Esophagus muscularis mucosa (tissue), 4 donors: Measurements from ENCODE around the gene PAAF1. TPM values are rescaled to one million over a fixed set of nuclear protein-coding genes. Genes with fewer than 3 reads are reported as not detected.

Source experiments
- DNase-seq: peaks from one replicate; pipeline ENCODE4 v3.0.0-alpha.2; 2017; ENCODE audit errors: extremely low spot score
- H3K27ac ChIP-seq, 4 donors: fragments of 200-600 bp; sonication (generic); replicated peaks in 1 of 4; 1 replicate in 3 of 4; 2 replicates in 1 of 4; pipeline ENCODE4 v1.5.1; 2016 to 2019; ENCODE audit warnings: mild to moderate bottlenecking in 1 of 4
- H3K27me3 ChIP-seq, 4 donors: fragments of 200-600 bp; sonication (generic); one replicate each; pipeline versions ENCODE4 v1.5.1 to v1.6.0; 2016 to 2019
- H3K36me3 ChIP-seq, 4 donors: fragments of 200-600 bp; sonication (generic); one replicate each; pipeline ENCODE4 v1.5.1; 2016 to 2019
- H3K4me1 ChIP-seq, 4 donors: fragments of 200-600 bp; sonication (generic); one replicate each; pipeline ENCODE4 v1.5.1; 2016 to 2019
- H3K4me3 ChIP-seq, 4 donors: fragments of 200-600 bp; sonication (generic); 1 replicate in 2 of 4; 2 replicates in 2 of 4; pipeline ENCODE4 v1.5.1; 2016 to 2019; ENCODE audit warnings: mild to moderate bottlenecking in 4 of 4, moderate library complexity in 1 of 4
- H3K9me3 ChIP-seq, 4 donors: fragments of 200-600 bp; sonication (generic); 1 replicate in 3 of 4; 2 replicates in 1 of 4; pipeline ENCODE4 v1.5.1; 2016 to 2019
- CTCF ChIP-seq, 3 experiments: fragments of 200-600 bp in 2 of 3; fragments of 450-650 bp in 1 of 3; sonication (generic) in 2 of 3; IDR thresholded peaks; one replicate each; pipeline ENCODE4 v1.5.1; 2017 to 2019; ENCODE audit warnings: antibody characterized with exemption in 3 of 3, mild to moderate bottlenecking in 2 of 3, moderate library complexity in 1 of 3
- EP300 ChIP-seq: sonication (generic); formaldehyde crosslinking; IDR thresholded peaks from one replicate; pipeline ENCODE4 v1.6.1; 2017; ENCODE audit warnings: antibody characterized with exemption
- POLR2A ChIP-seq: fragments of 450-650 bp; IDR thresholded peaks from one replicate; pipeline ENCODE4 v1.6.1; 2017; ENCODE audit warnings: antibody characterized with exemption, moderate library complexity, mild to moderate bottlenecking, low read depth
- POLR2AphosphoS5 ChIP-seq, 2 donors: sonication (generic); formaldehyde crosslinking; IDR thresholded peaks; one replicate each; pipeline ENCODE4 v1.6.1; 2017; ENCODE audit warnings: antibody characterized with exemption in 2 of 2
- WGBS: methylation state at CpG from one replicate; pipeline ENCODE4 v1.1.5; 2018; 5-methylcytosine and 5-hydroxymethylcytosine counted together
- intact Hi-C: fragments of 100-400 bp; cut with DNase I; formaldehyde crosslinking; loops from one replicate; pipeline ENCODE4 v1.15.1; 2023
- total RNA-seq, 4 donors: library from RNA; depleted of rRNA; stranded (reverse); fragments of >200 nt; gene quantifications; one replicate each; pipeline versions ENCODE4 v1.1.0 to v1.2.1, GENCODE V29; 2016

The PAAF1 gene
- total RNA-seq, 4 donors from 2014 or later = 12.5 to 19.6 (median 18.1) TPM

DNA sequence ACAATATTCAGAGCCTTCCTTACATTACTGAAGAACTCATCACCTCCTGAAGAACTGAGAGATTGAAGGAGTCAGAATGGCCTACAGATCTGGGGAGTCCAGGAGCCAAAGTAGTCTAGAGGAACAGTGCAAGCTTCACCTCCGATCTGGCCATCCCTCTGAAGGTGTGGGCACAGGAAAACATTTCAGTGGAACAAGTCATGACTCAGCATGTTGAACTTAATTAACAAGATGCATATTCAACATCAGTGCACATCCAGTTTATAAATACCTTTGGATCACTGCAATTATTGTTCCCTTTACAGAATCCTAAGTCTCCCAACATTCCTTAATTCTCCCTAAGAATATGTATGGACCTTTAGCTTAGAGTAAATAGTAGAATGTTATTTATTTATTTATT, 25.5 kb downstream of the PAAF1 start:
- Histone ChIP-seq H3K36me3 (peaks cover 16 to 71% (median 41%) of the 10 kb centered on the region in 4 donors), H3K4me3 (no peak overlapping the region), H3K9me3 (no peaks in the 10 kb centered on the region), H3K4me1 (no peaks in the 10 kb centered on the region), H3K27me3 (no peaks in the 10 kb centered on the region), H3K27ac (no peak overlapping the region)
- intact Hi-C loops = no loop called here
- 100% methylated on average over 1 of the region's 1 CpG for WGBS
- TF ChIP-seq CTCF (IDR thresholded peaks at IDR 0.05) (no peak), POLR2AphosphoS5 (IDR thresholded peaks at IDR 0.05) (no peak), EP300 (no peak), POLR2A (no peak)
- DNase-seq = no peak

GRCh38 chr11:73907191-73907590, 30.4 kb downstream of the PAAF1 start:
- intact Hi-C loops = no loop called here
- no peaks in the 10 kb centered on the region for H3K27me3 ChIP-seq
- TF ChIP-seq CTCF (IDR thresholded peaks at IDR 0.05) (no peak), POLR2AphosphoS5 (IDR thresholded peaks at IDR 0.05) (no peak), EP300 (no peak), POLR2A (no peak)
- DNase-seq = no peak
- no peaks in the 10 kb centered on the region for H3K4me1 ChIP-seq
- no peaks in the 10 kb centered on the region for H3K9me3 ChIP-seq
- H3K27ac ChIP-seq = no peak overlapping the region
- WGBS = 88% methylated on average over 4 of the region's 4 CpGs
- peaks cover 19 to 75% (median 48%) of the 10 kb centered on the region in 4 donors for H3K36me3 ChIP-seq
- H3K4me3 ChIP-seq = no peak overlapping the region

DNA sequence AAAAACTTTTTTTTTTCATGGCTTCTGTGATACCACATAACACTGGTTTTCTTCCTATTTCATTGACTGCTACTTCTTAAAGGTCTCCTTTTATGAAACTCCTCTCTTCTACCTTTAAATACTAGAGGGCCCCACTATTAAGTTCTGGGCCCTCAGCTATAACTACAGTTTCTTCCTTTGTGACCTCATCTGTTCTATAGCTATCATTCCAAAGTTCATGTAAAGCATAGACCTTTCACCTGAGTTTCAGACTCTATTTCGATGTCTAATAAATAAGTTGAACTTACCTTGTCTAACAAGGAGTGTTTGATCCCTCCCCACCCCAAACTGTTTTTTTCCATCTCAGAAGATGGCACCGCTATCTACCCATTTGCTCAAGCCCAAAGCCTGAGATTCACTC, 35.2 kb downstream of the PAAF1 start:
- H3K27me3 ChIP-seq = no peaks in the 10 kb centered on the region
- H3K27ac ChIP-seq = no peak overlapping the region
- H3K9me3 ChIP-seq = no peaks in the 10 kb centered on the region
- peaks cover 34 to 89% (median 76%) of the 10 kb centered on the region in 4 donors for H3K36me3 ChIP-seq
- H3K4me3 ChIP-seq = no peak overlapping the region
- no peak for DNase-seq
- WGBS = 96% methylated on average over 2 of the region's 2 CpGs
- intact Hi-C loops = no loop called here
- H3K4me1 ChIP-seq = no peaks in the 10 kb centered on the region
- TF ChIP-seq CTCF (IDR thresholded peaks at IDR 0.05) = no peak
- no peak for TF ChIP-seq EP300
- TF ChIP-seq POLR2A = no peak
- TF ChIP-seq POLR2AphosphoS5 (IDR thresholded peaks at IDR 0.05) = no peak

- TF ChIP-seq POLR2A (no peak), EP300 (no peak), CTCF (IDR thresholded peaks at IDR 0.05) (no peak), POLR2AphosphoS5 (IDR thresholded peaks at IDR 0.05) (no peak)
- Histone ChIP-seq H3K27ac (no peak overlapping the region), H3K36me3 (peaks cover 42 to 97% (median 87%) of the 10 kb centered on the region in 4 donors), H3K27me3 (no peaks in the 10 kb centered on the region), H3K4me1 (no peaks in the 10 kb centered on the region), H3K4me3 (no peak overlapping the region), H3K9me3 (no peaks in the 10 kb centered on the region)
- no peak for DNase-seq
- intact Hi-C loops = no loop called here
Observed at GRCh38 chr11:73913472-73913871, 36.7 kb downstream of the PAAF1 start.

DNA sequence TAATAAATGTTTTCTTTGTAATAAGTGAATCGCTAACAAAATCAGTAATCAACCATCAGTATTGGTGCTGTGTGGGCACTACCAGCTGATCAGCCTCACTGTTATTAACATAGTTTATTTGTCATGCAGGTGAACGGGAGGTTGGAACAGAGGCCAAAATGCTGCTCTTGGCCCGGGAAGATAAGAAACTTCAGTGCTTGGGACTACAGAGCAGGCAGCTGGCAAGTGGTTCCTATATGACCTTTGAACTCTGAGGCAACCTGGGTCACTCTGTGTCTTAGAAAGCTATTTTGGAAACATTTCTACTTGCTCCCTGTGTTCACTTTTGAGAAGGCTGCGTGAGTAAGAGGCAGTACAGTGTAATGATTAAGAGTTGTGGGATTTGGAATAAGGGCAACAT, 37.5 kb downstream of the PAAF1 start:
- TF ChIP-seq CTCF (IDR thresholded peaks at IDR 0.05) = no peak
- no peak for TF ChIP-seq POLR2A
- no peak for TF ChIP-seq EP300
- no peak for TF ChIP-seq POLR2AphosphoS5 (IDR thresholded peaks at IDR 0.05)
- Histone ChIP-seq H3K9me3 (no peaks in the 10 kb centered on the region), H3K4me1 (no peaks in the 10 kb centered on the region), H3K36me3 (peaks cover 44 to 100% (median 92%) of the 10 kb centered on the region in 4 donors), H3K27ac (no peak overlapping the region), H3K4me3 (no peak overlapping the region), H3K27me3 (no peaks in the 10 kb centered on the region)
- DNase-seq = no peak
- intact Hi-C loops = no loop called here
- 82% methylated on average over 4 of the region's 4 CpGs for whole genome bisulfite sequencing
